CD4-positive, CD25-positive, alpha-beta regulatory T cell (primary cell): ENCODE measurements around the gene CD2BP2. TPM values are rescaled to one million over a fixed set of nuclear protein-coding genes. Genes with fewer than 3 reads are reported as not detected.
A peak's percentile ranks its signal among the peaks of the same experiment; 100 is the strongest.

Experiments
- ATAC-seq, 2 donors: fragments of 150-1000 bp; cut with Tn5 transposase; one replicate each; pipeline ENCODE4 v1.10.0; 2021; ENCODE audit warnings: low read depth in 2 of 2, moderate number of reproducible peaks in 2 of 2, moderate library complexity in 1 of 2
- DNase-seq, 3 donors: peaks; one replicate each; pipeline versions ENCODE4 v3.0.0 to v3.0.0-alpha.2; 2012 to 2022; ENCODE audit warnings: mixed read lengths in 1 of 3
- H3K27ac ChIP-seq: one replicate; pipeline ENCODE4 v1.7.0; 2013; ENCODE audit warnings: mild to moderate bottlenecking, low read length; ENCODE audit not compliant: insufficient read depth, poor library complexity, severe bottlenecking
- H3K27me3 ChIP-seq: one replicate; pipeline ENCODE4 v1.7.0; 2013; ENCODE audit warnings: low read length; ENCODE audit not compliant: control insufficient read depth, insufficient read depth
- H3K36me3 ChIP-seq: one replicate; pipeline ENCODE4 v1.7.0; 2013; ENCODE audit warnings: mild to moderate bottlenecking, low read length, moderate library complexity; ENCODE audit not compliant: control insufficient read depth, insufficient read depth
- H3K4me1 ChIP-seq: 2 replicates; pipeline ENCODE4 v1.7.0; 2013; ENCODE audit warnings: mild to moderate bottlenecking, low read length; ENCODE audit not compliant: insufficient read depth, control insufficient read depth, poor library complexity, severe bottlenecking
- H3K4me3 ChIP-seq: one replicate; pipeline ENCODE4 v1.7.0; 2013; ENCODE audit warnings: low read depth, mild to moderate bottlenecking, low read length, moderate library complexity
- H3K9me3 ChIP-seq, 2 experiments: 1 replicate in 1 of 2; 2 replicates in 1 of 2; pipeline ENCODE4 v1.7.0; 2013; ENCODE audit warnings: low read length in 2 of 2, mild to moderate bottlenecking in 1 of 2, moderate library complexity in 1 of 2; ENCODE audit not compliant: control insufficient read depth in 2 of 2
- H3K27ac Mint-ChIP-seq, 3 donors: one replicate each; pipeline ENCODE4 v1.8.0; 2020 to 2022; ENCODE audit warnings: mild to moderate bottlenecking in 3 of 3, mixed read lengths in 3 of 3, moderate library complexity in 2 of 3
- H3K27me3 Mint-ChIP-seq: one replicate; pipeline ENCODE4 v1.8.0; 2022; ENCODE audit warnings: mild to moderate bottlenecking, mixed read lengths
- H3K36me3 Mint-ChIP-seq: one replicate; pipeline ENCODE4 v1.8.0; 2020; ENCODE audit warnings: mixed read lengths
- H3K4me1 Mint-ChIP-seq, 4 donors: one replicate each; pipeline ENCODE4 v1.8.0; 2020 to 2022; ENCODE audit warnings: mixed read lengths in 4 of 4, mild to moderate bottlenecking in 1 of 4
- H3K4me3 Mint-ChIP-seq, 4 donors: one replicate each; pipeline ENCODE4 v1.8.0; 2020 to 2022; ENCODE audit warnings: mild to moderate bottlenecking in 4 of 4, mixed read lengths in 4 of 4, moderate library complexity in 3 of 4
- H3K9me3 Mint-ChIP-seq, 7 donors: one replicate each; pipeline ENCODE4 v1.8.0; 2020 to 2022; ENCODE audit warnings: mixed read lengths in 7 of 7, mild to moderate bottlenecking in 3 of 7, moderate library complexity in 2 of 7
- polyA plus RNA-seq, 4 donors: library from polyadenylated mRNA; unstranded; fragments of 300-500 nt; fragmentation: Illumina TruSeq; gene quantifications; one replicate each; pipeline ENCODE4 v1.2.3, GENCODE V29; 2021
- total RNA-seq: library from RNA; stranded (reverse); gene quantifications from one replicate; pipeline ENCODE4 v1.2.3, GENCODE V29; 2022

Gene CD2BP2
- total and polyA plus RNA-seq, 5 donors from 2014 or later: 33.5 to 46.7 (median 39.0) TPM

- peak overlapping the region; percentile 100 for H3K27ac ChIP-seq
- H3K4me1 ChIP-seq: peaks cover 74% of the 10 kb centered on the region
- H3K27me3 Mint-ChIP-seq: peaks cover 9% of the 10 kb centered on the region
- no peaks in the 10 kb centered on the region for H3K36me3 ChIP-seq
- H3K9me3 Mint-ChIP-seq: peaks cover 0 to 2% (median 0%) of the 10 kb centered on the region in 7 donors
- H3K4me3 ChIP-seq: peak overlapping the region; percentile 82
- peaks cover 0 to 78% (median 39%) of the 10 kb centered on the region in 4 donors for H3K4me1 Mint-ChIP-seq
- H3K4me3 Mint-ChIP-seq: peak overlapping the region; percentile 94 to 98 (median 96)
- DNase-seq (peak in 1 of 3 donors; percentile 62), ATAC-seq (no peak)
- H3K27ac Mint-ChIP-seq: peak overlapping the region; percentile 92 to 100 (median 100)
- no peaks in the 10 kb centered on the region for H3K27me3 ChIP-seq
- H3K9me3 ChIP-seq: no peaks in the 10 kb centered on the region
- H3K36me3 Mint-ChIP-seq: peaks cover 4% of the 10 kb centered on the region
These were observed 26.4 kb upstream of the CD2BP2 start for GRCh38 chr16:30381291-30382041.

- H3K36me3 Mint-ChIP-seq: peaks cover 4% of the 10 kb centered on the region
- ATAC-seq (no peak), DNase-seq (peak in 1 of 3 donors; percentile 37)
- peak overlapping the region; percentile 93 to 98 (median 94) for H3K4me3 Mint-ChIP-seq
- no peaks in the 10 kb centered on the region for H3K36me3 ChIP-seq
- peaks cover 0 to 78% (median 39%) of the 10 kb centered on the region in 4 donors for H3K4me1 Mint-ChIP-seq
- H3K4me3 ChIP-seq: peak overlapping the region; percentile 82
- peaks cover 9% of the 10 kb centered on the region for H3K27me3 Mint-ChIP-seq
- peak overlapping the region; percentile 100 for H3K27ac ChIP-seq
- H3K4me1 ChIP-seq: peaks cover 74% of the 10 kb centered on the region
- no peaks in the 10 kb centered on the region for H3K27me3 ChIP-seq
- no peaks in the 10 kb centered on the region for H3K9me3 ChIP-seq
- H3K27ac Mint-ChIP-seq: peak overlapping the region; percentile 92 to 100 (median 100)
- peaks cover 0 to 2% (median 0%) of the 10 kb centered on the region in 7 donors for H3K9me3 Mint-ChIP-seq
These were observed 25.7 kb upstream of the CD2BP2 start for GRCh38 chr16:30380803-30381208.

- H3K27ac ChIP-seq: peak overlapping the region; percentile 100
- peaks cover 0 to 79% (median 39%) of the 10 kb centered on the region in 4 donors for H3K4me1 Mint-ChIP-seq
- H3K27me3 Mint-ChIP-seq: peaks cover 9% of the 10 kb centered on the region
- H3K4me3 ChIP-seq: peak overlapping the region; percentile 28
- peaks cover 74% of the 10 kb centered on the region for H3K4me1 ChIP-seq
- H3K36me3 ChIP-seq: no peaks in the 10 kb centered on the region
- peaks cover 4% of the 10 kb centered on the region for H3K36me3 Mint-ChIP-seq
- H3K9me3 ChIP-seq: no peaks in the 10 kb centered on the region
- H3K27ac Mint-ChIP-seq: peak overlapping the region; percentile 96 to 100 (median 100)
- peaks cover 0 to 2% (median 0%) of the 10 kb centered on the region in 7 donors for H3K9me3 Mint-ChIP-seq
- ATAC-seq (no peak), DNase-seq (no peak)
- no peaks in the 10 kb centered on the region for H3K27me3 ChIP-seq
- peak overlapping the region; percentile 93 to 99 (median 96) for H3K4me3 Mint-ChIP-seq
These were observed 25.1 kb upstream of the CD2BP2 start for GRCh38 chr16:30380072-30380802.

GRCh38 chr16:30379158-30379783, 24.2 kb upstream of the CD2BP2 start:
- Histone ChIP-seq H3K27me3 (no peaks in the 10 kb centered on the region), H3K27ac (peak overlapping the region; percentile 100), H3K36me3 (no peaks in the 10 kb centered on the region), H3K4me1 (peaks cover 74% of the 10 kb centered on the region), H3K4me3 (peak overlapping the region; percentile 28), H3K9me3 (no peaks in the 10 kb centered on the region)
- no peak for ATAC-seq
- Mint-ChIP-seq H3K9me3 (peaks cover 0 to 2% (median 0%) of the 10 kb centered on the region in 7 donors), H3K27ac (peak overlapping the region; percentile 96 to 100 (median 100)), H3K36me3 (peaks cover 4% of the 10 kb centered on the region), H3K4me3 (peak overlapping the region; percentile 95 to 99 (median 98)), H3K4me1 (peaks cover 0 to 77% (median 39%) of the 10 kb centered on the region in 4 donors), H3K27me3 (peaks cover 9% of the 10 kb centered on the region)
- no peak for DNase-seq

- no peaks in the 10 kb centered on the region for H3K27me3 ChIP-seq
- Mint-ChIP-seq H3K36me3 (peaks cover 4% of the 10 kb centered on the region), H3K4me3 (peak overlapping the region; percentile 95 to 99 (median 98)), H3K9me3 (peaks cover 0 to 2% (median 0%) of the 10 kb centered on the region in 7 donors), H3K27ac (peak overlapping the region; percentile 93 to 100 (median 100)), H3K4me1 (peaks cover 0 to 70% (median 35%) of the 10 kb centered on the region in 4 donors), H3K27me3 (peaks cover 9% of the 10 kb centered on the region)
- DNase-seq: peak; percentile 99
- H3K27ac ChIP-seq: peak overlapping the region; percentile 100
- H3K4me3 ChIP-seq: peak overlapping the region; percentile 64
- H3K4me1 ChIP-seq: peaks cover 67% of the 10 kb centered on the region
- no peaks in the 10 kb centered on the region for H3K9me3 ChIP-seq
- H3K36me3 ChIP-seq: no peaks in the 10 kb centered on the region
- ATAC-seq: peak; percentile 83 to 87
These were observed 23.4 kb upstream of the CD2BP2 start for GRCh38 chr16:30378236-30379157.

- Histone ChIP-seq H3K36me3 (no peaks in the 10 kb centered on the region), H3K27me3 (no peaks in the 10 kb centered on the region), H3K4me3 (no peak overlapping the region), H3K9me3 (no peaks in the 10 kb centered on the region), H3K4me1 (peaks cover 60% of the 10 kb centered on the region), H3K27ac (peak overlapping the region; percentile 100)
- H3K27me3 Mint-ChIP-seq: peaks cover 9% of the 10 kb centered on the region
- peaks cover 0 to 64% (median 34%) of the 10 kb centered on the region in 4 donors for H3K4me1 Mint-ChIP-seq
- H3K4me3 Mint-ChIP-seq: peak overlapping the region; percentile 95 to 99 (median 98)
- ATAC-seq: peak; percentile 42 to 45
- H3K36me3 Mint-ChIP-seq: peaks cover 4% of the 10 kb centered on the region
- DNase-seq: peak; percentile 87 to 93 (median 92)
- peaks cover 0 to 2% (median 0%) of the 10 kb centered on the region in 7 donors for H3K9me3 Mint-ChIP-seq
- peak overlapping the region; percentile 93 to 100 (median 100) for H3K27ac Mint-ChIP-seq
These were observed 22.7 kb upstream of the CD2BP2 start for GRCh38 chr16:30377812-30378235.
